Neural progenitor cell (in vitro differentiated cells): ENCODE measurements around the gene CAMKMT. TPM values are rescaled to one million over a fixed set of nuclear protein-coding genes. Genes with fewer than 3 reads are reported as not detected.

Experiments used
- DNase-seq: peaks from one replicate; pipeline ENCODE4 v3.0.0-alpha.2; 2016; ENCODE audit warnings: low spot score
- H2AFZ ChIP-seq: fragments of 200-600 bp; sonication (generic); replicated peaks from 2 replicates; pipeline ENCODE4 v1.6.1; 2016; ENCODE audit warnings: antibody characterized with exemption
- H3F3A ChIP-seq: fragments of 200-600 bp; sonication (generic); 2 replicates; pipeline ENCODE4 v1.6.1; 2016; ENCODE audit warnings: antibody characterized with exemption, low read depth
- H3K27ac ChIP-seq: fragments of 200-600 bp; sonication (generic); 2 replicates; pipeline ENCODE4 v1.5.1; 2016; ENCODE audit warnings: mild to moderate bottlenecking
- H3K27me3 ChIP-seq: fragments of 200-600 bp; sonication (generic); 2 replicates; pipeline ENCODE4 v1.6.1; 2016; ENCODE audit warnings: mild to moderate bottlenecking, moderate library complexity
- H3K36me3 ChIP-seq: fragments of 200-600 bp; sonication (generic); 2 replicates; pipeline ENCODE4 v1.5.1; 2016
- H3K4me1 ChIP-seq: fragments of 200-600 bp; sonication (generic); 2 replicates; pipeline ENCODE4 v1.6.1; 2016; ENCODE audit warnings: mixed run types
- H3K4me2 ChIP-seq: fragments of 200-600 bp; sonication (generic); 2 replicates; pipeline ENCODE4 v1.6.1; 2016
- H3K4me3 ChIP-seq: fragments of 200-600 bp; sonication (generic); 2 replicates; pipeline ENCODE4 v1.5.1; 2016
- H3K79me2 ChIP-seq: fragments of 200-600 bp; sonication (generic); 2 replicates; pipeline ENCODE4 v1.6.1; 2016; ENCODE audit warnings: low read depth
- H3K9ac ChIP-seq: fragments of 200-600 bp; sonication (generic); 2 replicates; pipeline ENCODE4 v1.6.1; 2016
- H3K9me3 ChIP-seq: fragments of 200-600 bp; sonication (generic); 2 replicates; pipeline ENCODE4 v1.5.1; 2016; ENCODE audit warnings: low read depth
- H4K20me1 ChIP-seq: fragments of 200-600 bp; sonication (generic); 2 replicates; pipeline ENCODE4 v1.6.1; 2016; ENCODE audit warnings: low read depth
- H3K27ac Mint-ChIP-seq: 3 replicates; pipeline ENCODE4 v1.8.0; 2021; ENCODE audit warnings: mixed read lengths
- H3K27me3 Mint-ChIP-seq: 2 replicates; pipeline ENCODE4 v1.8.0; 2022; ENCODE audit warnings: low read depth, mild to moderate bottlenecking, inconsistent platforms, moderate library complexity, mixed read lengths; ENCODE audit not compliant: insufficient read depth
- H3K36me3 Mint-ChIP-seq: 3 replicates; pipeline ENCODE4 v1.8.0; 2021; ENCODE audit warnings: mixed read lengths
- H3K4me1 Mint-ChIP-seq: 3 replicates; pipeline ENCODE4 v1.8.0; 2021; ENCODE audit warnings: mixed read lengths
- H3K4me3 Mint-ChIP-seq: 3 replicates; pipeline ENCODE4 v1.8.0; 2021; ENCODE audit warnings: mild to moderate bottlenecking, moderate library complexity, mixed read lengths
- H3K9me3 Mint-ChIP-seq: 3 replicates; pipeline ENCODE4 v1.8.0; 2020; ENCODE audit warnings: mixed read lengths
- EZH2 ChIP-seq: fragments of 200-600 bp; sonication (generic); IDR thresholded peaks from 2 replicates; pipeline ENCODE4 v1.6.1; 2017; ENCODE audit warnings: antibody characterized with exemption, mild to moderate bottlenecking, moderate library complexity
- EZH2phosphoT487 ChIP-seq: fragments of 200-600 bp; sonication (generic); IDR thresholded peaks from 2 replicates; pipeline ENCODE4 v1.6.1; 2017; ENCODE audit warnings: antibody characterized with exemption
- total RNA-seq: library from RNA; depleted of rRNA; stranded (reverse); fragments of >200 nt; gene quantifications from 2 replicates; pipeline ENCODE4 v1.2.3, GENCODE V29; 2015; ENCODE audit warnings: low replicate concordance
- TF ChIP-seq, protein P1 (sequence below): fragments of 200-600 bp; sonication (generic); IDR thresholded peaks from 2 replicates; pipeline ENCODE4 v1.5.1; 2017; ENCODE audit warnings: antibody characterized with exemption, mild to moderate bottlenecking

Gene CAMKMT
- total RNA-seq, 1 donor from 2014 or later: 28.5 TPM

DNA sequence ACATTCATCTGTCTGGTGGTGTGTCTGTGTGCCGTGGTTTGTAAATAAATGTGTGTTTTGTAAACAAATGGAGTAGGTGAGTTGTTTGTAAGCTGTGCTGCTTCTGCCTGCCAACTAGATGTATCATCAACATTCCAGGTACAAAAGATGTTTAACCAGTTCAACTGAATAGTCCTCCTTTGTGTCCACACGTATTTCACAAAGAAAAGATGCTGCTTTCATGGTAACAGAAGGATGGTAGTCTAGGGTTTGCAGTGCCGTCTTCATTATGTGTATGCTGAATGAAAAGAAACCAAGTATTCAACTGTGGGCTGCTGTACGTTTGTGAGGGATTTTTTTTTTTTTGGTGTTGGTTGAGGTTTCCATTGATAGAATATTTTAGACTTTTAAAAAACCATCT is 72.1 kb downstream of the CAMKMT start:
- peak; percentile 47 for DNase-seq
- peaks cover 11% of the 10 kb centered on the region for H3K4me1 Mint-ChIP-seq
- no peaks in the 10 kb centered on the region for H3K27me3 ChIP-seq
- H3K4me3 Mint-ChIP-seq: no peak overlapping the region
- H2AFZ ChIP-seq: peak overlapping the region; percentile 37
- H3K9me3 Mint-ChIP-seq: no peaks in the 10 kb centered on the region
- no peaks in the 10 kb centered on the region for H4K20me1 ChIP-seq
- TF ChIP-seq EZH2: no peak
- TF ChIP-seq EZH2phosphoT487: no peak
- no peak overlapping the region for H3K4me3 ChIP-seq
- peaks cover 75% of the 10 kb centered on the region for H3K4me1 ChIP-seq
- H3K27ac ChIP-seq: peak overlapping the region; percentile 87
- no peaks in the 10 kb centered on the region for H3K9me3 ChIP-seq
- no peak overlapping the region for H3K27ac Mint-ChIP-seq
- H3K36me3 Mint-ChIP-seq: no peaks in the 10 kb centered on the region
- peaks cover 4% of the 10 kb centered on the region for H3K27me3 Mint-ChIP-seq
- H3K36me3 ChIP-seq: no peaks in the 10 kb centered on the region
- H3K79me2 ChIP-seq: peaks cover 52% of the 10 kb centered on the region
- peaks cover 55% of the 10 kb centered on the region for H3F3A ChIP-seq
- H3K4me2 ChIP-seq: peak overlapping the region; percentile 59
- no peak overlapping the region for H3K9ac ChIP-seq

DNA sequence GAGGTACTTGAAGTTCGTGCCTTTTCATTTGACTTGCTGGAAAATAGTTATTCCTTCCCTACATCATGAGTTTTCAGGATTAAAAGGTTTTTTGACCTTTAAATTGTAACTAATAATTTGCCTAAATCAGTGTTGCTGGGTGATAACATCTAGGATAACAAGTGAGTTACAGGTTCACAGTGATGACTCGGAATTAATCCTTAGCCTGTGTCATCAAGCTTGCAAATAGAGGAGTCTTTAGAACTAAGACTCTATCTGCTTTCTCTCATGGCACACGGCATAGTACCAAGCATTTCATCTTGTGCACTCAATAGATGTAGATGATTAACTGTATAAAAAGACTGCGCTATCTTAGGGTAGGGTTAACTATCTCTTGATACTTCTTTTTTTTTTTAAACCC is 79.5 kb downstream of the CAMKMT start:
- Histone ChIP-seq H3K4me1 (peaks cover 43% of the 10 kb centered on the region), H3K27ac (peak overlapping the region; percentile 27), H4K20me1 (no peaks in the 10 kb centered on the region), H3K4me3 (no peak overlapping the region), H3K27me3 (no peaks in the 10 kb centered on the region), H3K4me2 (no peak overlapping the region), H3F3A (no peaks in the 10 kb centered on the region), H3K79me2 (peaks cover 31% of the 10 kb centered on the region), H3K36me3 (peaks cover 6% of the 10 kb centered on the region), H2AFZ (no peak overlapping the region), H3K9ac (no peak overlapping the region), H3K9me3 (no peaks in the 10 kb centered on the region)
- Mint-ChIP-seq H3K4me3 (no peak overlapping the region), H3K4me1 (peaks cover 16% of the 10 kb centered on the region), H3K36me3 (peaks cover 5% of the 10 kb centered on the region), H3K27me3 (peaks cover 3% of the 10 kb centered on the region), H3K27ac (no peak overlapping the region), H3K9me3 (peaks cover 6% of the 10 kb centered on the region)
- TF ChIP-seq EZH2: no peak
- no peak for TF ChIP-seq EZH2phosphoT487
- TF ChIP-seq, protein P1, sequence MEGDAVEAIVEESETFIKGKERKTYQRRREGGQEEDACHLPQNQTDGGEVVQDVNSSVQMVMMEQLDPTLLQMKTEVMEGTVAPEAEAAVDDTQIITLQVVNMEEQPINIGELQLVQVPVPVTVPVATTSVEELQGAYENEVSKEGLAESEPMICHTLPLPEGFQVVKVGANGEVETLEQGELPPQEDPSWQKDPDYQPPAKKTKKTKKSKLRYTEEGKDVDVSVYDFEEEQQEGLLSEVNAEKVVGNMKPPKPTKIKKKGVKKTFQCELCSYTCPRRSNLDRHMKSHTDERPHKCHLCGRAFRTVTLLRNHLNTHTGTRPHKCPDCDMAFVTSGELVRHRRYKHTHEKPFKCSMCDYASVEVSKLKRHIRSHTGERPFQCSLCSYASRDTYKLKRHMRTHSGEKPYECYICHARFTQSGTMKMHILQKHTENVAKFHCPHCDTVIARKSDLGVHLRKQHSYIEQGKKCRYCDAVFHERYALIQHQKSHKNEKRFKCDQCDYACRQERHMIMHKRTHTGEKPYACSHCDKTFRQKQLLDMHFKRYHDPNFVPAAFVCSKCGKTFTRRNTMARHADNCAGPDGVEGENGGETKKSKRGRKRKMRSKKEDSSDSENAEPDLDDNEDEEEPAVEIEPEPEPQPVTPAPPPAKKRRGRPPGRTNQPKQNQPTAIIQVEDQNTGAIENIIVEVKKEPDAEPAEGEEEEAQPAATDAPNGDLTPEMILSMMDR: no peak
- DNase-seq: no peak

DNA sequence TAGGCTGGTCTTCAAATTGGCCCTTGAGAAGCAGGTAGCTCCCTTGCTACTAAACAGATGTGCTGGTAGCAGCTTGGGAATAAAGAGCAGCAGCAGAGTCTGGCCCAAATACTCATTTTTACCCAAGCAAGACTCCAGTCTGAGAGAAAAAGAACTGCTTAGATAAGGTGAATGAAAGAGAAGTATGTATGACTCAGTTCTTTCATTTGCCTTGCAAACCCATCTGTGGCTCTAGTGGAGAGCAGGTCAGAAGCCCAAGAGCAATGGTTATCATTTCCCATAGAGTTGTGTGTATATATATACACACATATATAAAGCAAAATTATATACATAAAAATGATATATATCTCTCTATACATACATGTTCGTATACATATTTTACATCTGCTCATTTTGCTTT is 80.3 kb downstream of the CAMKMT start:
- Mint-ChIP-seq H3K4me1 (peaks cover 16% of the 10 kb centered on the region), H3K36me3 (peaks cover 5% of the 10 kb centered on the region), H3K27me3 (peaks cover 2% of the 10 kb centered on the region), H3K27ac (no peak overlapping the region), H3K9me3 (peaks cover 6% of the 10 kb centered on the region), H3K4me3 (no peak overlapping the region)
- Histone ChIP-seq H3K4me3 (no peak overlapping the region), H3K4me1 (peaks cover 40% of the 10 kb centered on the region), H3K79me2 (peaks cover 26% of the 10 kb centered on the region), H3K9ac (no peak overlapping the region), H3F3A (no peaks in the 10 kb centered on the region), H3K9me3 (no peaks in the 10 kb centered on the region), H3K4me2 (peak overlapping the region; percentile 43), H3K27ac (no peak overlapping the region), H3K36me3 (peaks cover 6% of the 10 kb centered on the region), H3K27me3 (no peaks in the 10 kb centered on the region), H2AFZ (no peak overlapping the region), H4K20me1 (no peaks in the 10 kb centered on the region)
- DNase-seq: no peak
- TF ChIP-seq EZH2 (no peak), EZH2phosphoT487 (no peak)
- TF ChIP-seq, protein P1: no peak

DNA sequence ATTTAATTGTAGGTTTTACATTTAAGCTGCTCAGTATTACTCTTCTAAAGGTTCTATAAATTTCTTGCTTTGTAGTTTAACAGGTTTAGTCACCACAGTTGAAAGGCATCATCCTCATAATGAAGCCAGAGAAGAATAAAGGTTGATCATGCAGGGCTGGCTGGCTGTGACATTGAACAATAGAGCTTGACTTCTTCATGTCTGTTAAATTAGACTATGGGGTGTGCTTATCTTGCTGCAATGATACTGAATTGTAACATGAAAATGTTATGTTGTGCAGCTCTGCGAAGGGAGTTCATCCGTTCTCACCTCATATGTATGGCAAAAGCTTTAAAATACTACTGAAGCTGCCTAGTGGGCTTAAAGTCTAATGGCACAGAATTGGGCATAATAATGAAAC is 81.8 kb downstream of the CAMKMT start:
- peaks cover 41% of the 10 kb centered on the region for H3K4me1 ChIP-seq
- peaks cover 5% of the 10 kb centered on the region for H3K36me3 Mint-ChIP-seq
- no peak overlapping the region for H3K4me3 Mint-ChIP-seq
- no peak for TF ChIP-seq EZH2phosphoT487
- TF ChIP-seq EZH2: no peak
- TF ChIP-seq, protein P1: no peak
- no peak overlapping the region for H3K27ac ChIP-seq
- no peaks in the 10 kb centered on the region for H3F3A ChIP-seq
- peaks cover 6% of the 10 kb centered on the region for H3K9me3 Mint-ChIP-seq
- no peaks in the 10 kb centered on the region for H3K9me3 ChIP-seq
- DNase-seq: no peak
- peaks cover 15% of the 10 kb centered on the region for H3K4me1 Mint-ChIP-seq
- H3K4me2 ChIP-seq: no peak overlapping the region
- H3K36me3 ChIP-seq: peaks cover 6% of the 10 kb centered on the region
- peaks cover 20% of the 10 kb centered on the region for H3K79me2 ChIP-seq
- no peak overlapping the region for H3K4me3 ChIP-seq
- H3K27ac Mint-ChIP-seq: no peak overlapping the region
- no peak overlapping the region for H3K9ac ChIP-seq
- H3K27me3 Mint-ChIP-seq: no peaks in the 10 kb centered on the region
- H4K20me1 ChIP-seq: no peaks in the 10 kb centered on the region
- no peak overlapping the region for H2AFZ ChIP-seq
- H3K27me3 ChIP-seq: no peaks in the 10 kb centered on the region
